Kidney epithelial cell (primary cell): ENCODE results near the gene ETV6. TPM values are rescaled to one million over a fixed set of nuclear protein-coding genes. Genes with fewer than 3 reads are reported as not detected.

Experiments
- DNase-seq: peaks from one replicate; pipeline ENCODE4 v3.0.0-alpha.2; 2010; ENCODE audit warnings: low read depth
- H3K27me3 ChIP-seq: 2 replicates; pipeline ENCODE4 v1.6.0; 2011; ENCODE audit warnings: low read length; ENCODE audit not compliant: control insufficient read depth, insufficient read depth
- H3K36me3 ChIP-seq: 2 replicates; pipeline ENCODE4 v1.5.1; 2011; ENCODE audit warnings: low read length; ENCODE audit not compliant: control insufficient read depth, insufficient read depth
- H3K4me3 ChIP-seq: 2 replicates; pipeline ENCODE4 v1.5.1; 2011; ENCODE audit warnings: low read depth, mild to moderate bottlenecking, control low read depth, low read length
- CTCF ChIP-seq: IDR thresholded peaks from 2 replicates; pipeline ENCODE4 v1.5.1; 2011; ENCODE audit warnings: mild to moderate bottlenecking, moderate library complexity, low read length, control low read depth, inconsistent platforms; ENCODE audit not compliant: insufficient read depth, poor library complexity, severe bottlenecking
- total RNA-seq: library from RNA; depleted of rRNA; stranded (reverse); fragments of >200 nt; gene quantifications from 2 replicates; pipeline ENCODE4 v1.2.3, GENCODE V29; 2015

The ETV6 gene
- total RNA-seq, 1 donor from 2014 or later = 17.6 TPM

GRCh38 chr12:11765817-11766794 is 116.6 kb downstream of the ETV6 start:
- no peaks in the 10 kb centered on the region for H3K27me3 ChIP-seq
- H3K36me3 ChIP-seq = no peaks in the 10 kb centered on the region
- no peak for DNase-seq
- no peak for TF ChIP-seq CTCF
- no peak overlapping the region for H3K4me3 ChIP-seq

GRCh38 chr12:11767029-11767724 is 117.7 kb downstream of the ETV6 start:
- Histone ChIP-seq H3K27me3 (no peaks in the 10 kb centered on the region), H3K4me3 (no peak overlapping the region), H3K36me3 (no peaks in the 10 kb centered on the region)
- DNase-seq = no peak
- TF ChIP-seq CTCF = no peak

GRCh38 chr12:11767798-11768197 is 118.3 kb downstream of the ETV6 start:
- DNase-seq = no peak
- H3K27me3 ChIP-seq = no peaks in the 10 kb centered on the region
- no peaks in the 10 kb centered on the region for H3K36me3 ChIP-seq
- no peak overlapping the region for H3K4me3 ChIP-seq
- TF ChIP-seq CTCF = no peak

- no peak for TF ChIP-seq CTCF
- Histone ChIP-seq H3K4me3 (no peak overlapping the region), H3K27me3 (no peaks in the 10 kb centered on the region), H3K36me3 (no peaks in the 10 kb centered on the region)
- no peak for DNase-seq
Observed at GRCh38 chr12:11768233-11768965, 118.9 kb downstream of the ETV6 start.

GRCh38 chr12:11769723-11770514 is 120.4 kb downstream of the ETV6 start:
- Histone ChIP-seq H3K36me3 (peaks cover 4% of the 10 kb centered on the region), H3K27me3 (no peaks in the 10 kb centered on the region), H3K4me3 (no peak overlapping the region)
- no peak for TF ChIP-seq CTCF
- DNase-seq = no peak
